ENCODE measurements around the gene USP48.
A peak's percentile ranks its signal among the peaks of the same experiment; 100 is the strongest.
"Not testable (repeated sequence)": the region's sequence is repeated elsewhere in the genome, so short reads cannot be mapped to it uniquely, and the experiment has no call there.

The USP48 gene

DNA sequence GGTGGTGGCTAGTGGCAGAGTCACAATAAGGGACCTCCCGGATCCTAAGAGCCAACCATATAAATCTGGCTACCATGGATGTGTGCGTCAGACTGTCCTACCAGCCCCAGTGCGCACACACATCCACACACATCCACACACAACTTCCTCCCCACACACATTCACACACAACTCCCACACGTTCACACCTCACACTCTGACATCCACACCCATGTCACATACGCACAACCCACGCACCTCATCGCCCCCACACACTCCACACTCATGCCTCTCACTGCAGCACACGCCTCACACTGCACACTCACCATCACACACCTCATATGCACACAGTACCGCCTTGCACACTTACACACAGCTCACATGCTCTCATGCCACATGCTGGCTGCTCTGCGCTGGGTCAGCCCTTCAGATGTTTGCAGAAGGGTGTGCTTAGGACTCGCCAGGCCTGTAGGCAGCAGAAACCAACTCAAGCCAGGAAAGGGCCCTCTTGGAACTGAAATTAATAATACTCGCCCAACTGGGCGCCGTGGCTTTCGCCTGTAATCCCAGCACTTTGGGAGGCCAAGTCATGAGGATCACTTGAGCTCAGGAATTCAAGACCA is 32.1 kb upstream of the USP48 start:
- DNase-seq (ENCODE audit: low spot score) = no peak

DNA sequence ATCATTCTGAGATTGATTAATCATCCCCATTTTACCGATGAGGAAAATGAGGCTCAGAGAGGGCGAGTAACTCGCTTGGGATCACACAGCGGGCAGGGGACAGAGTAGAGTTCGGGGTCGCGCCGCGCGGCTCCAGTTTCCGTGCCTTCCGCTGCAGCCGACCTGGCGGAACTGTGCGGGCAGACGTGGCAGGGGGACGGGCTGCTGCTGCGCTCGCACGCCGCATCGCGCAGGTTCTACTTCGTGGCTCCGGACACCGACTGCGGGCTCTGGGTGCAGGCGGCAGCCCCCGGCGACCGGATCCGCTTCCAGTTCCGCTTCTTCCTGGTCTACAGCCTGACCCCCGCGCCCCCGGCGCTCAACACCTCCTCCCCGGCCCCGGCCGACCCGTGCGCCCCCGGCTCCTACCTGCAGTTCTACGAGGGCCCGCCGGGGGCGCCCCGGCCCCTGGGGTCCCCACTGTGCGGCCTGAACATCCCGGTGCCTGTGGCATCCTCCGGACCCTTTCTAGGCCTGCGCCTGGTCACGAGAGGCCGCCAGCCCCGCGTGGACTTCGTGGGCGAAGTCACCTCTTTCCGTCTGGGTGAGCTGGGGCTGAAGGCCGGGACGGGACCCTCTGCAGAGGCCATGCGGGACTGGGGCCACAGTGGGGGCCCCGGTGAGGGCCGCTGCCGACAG is 31.4 kb upstream of the USP48 start:
- peak; percentile 52 for DNase-seq (ENCODE audit: low spot score)

DNA sequence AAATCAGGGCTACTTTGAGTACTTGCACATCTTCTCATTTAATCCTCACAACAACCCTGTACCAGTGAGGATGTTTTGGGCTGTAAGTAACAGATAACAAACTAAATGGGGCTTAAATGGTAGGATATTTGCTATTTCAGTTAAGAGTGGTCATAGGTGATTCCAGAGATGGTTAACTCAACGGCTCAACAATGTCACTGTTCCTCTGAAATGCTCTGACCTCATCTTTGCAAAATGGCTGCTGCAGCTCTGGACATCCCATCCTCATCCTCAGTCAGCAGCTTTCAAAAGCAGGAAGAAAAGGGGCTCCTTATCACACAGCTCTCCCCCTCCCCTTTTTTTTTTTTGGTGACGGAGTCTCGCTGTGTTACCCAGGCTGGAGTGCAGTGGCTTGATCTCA is 30.6 kb upstream of the USP48 start:
- DNase-seq (ENCODE audit: low spot score) = no peak

DNA sequence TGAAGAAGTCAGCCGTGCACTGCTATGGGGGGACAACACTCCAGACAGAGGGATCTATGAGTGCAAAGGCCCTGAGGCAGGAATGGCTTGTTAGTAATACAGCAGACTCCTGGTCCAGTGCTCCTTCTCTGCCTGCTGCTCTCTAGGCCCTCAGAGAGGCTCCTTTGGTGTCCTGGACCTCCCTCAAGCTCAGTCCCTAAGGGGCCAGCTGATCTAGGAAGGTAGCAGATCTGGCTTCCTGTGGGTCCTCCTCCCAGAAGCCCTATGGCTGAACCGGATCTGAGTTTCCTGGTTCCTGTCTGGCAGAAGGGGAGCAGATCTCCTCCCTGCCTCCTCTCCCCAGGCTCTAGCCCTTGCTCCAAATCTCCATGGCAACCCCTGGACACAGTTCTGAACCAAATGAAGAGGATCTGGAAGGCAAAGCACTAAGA is 28.9 kb upstream of the USP48 start, which contains the start of gene LDLRAD2:
LDLRAD2 (plus strand) TSS at position 391 of the 431 bp plus-strand sequence. CDS start 187 bp downstream, outside the sequence.
- DNase-seq (ENCODE audit: low spot score) = no peak

DNA sequence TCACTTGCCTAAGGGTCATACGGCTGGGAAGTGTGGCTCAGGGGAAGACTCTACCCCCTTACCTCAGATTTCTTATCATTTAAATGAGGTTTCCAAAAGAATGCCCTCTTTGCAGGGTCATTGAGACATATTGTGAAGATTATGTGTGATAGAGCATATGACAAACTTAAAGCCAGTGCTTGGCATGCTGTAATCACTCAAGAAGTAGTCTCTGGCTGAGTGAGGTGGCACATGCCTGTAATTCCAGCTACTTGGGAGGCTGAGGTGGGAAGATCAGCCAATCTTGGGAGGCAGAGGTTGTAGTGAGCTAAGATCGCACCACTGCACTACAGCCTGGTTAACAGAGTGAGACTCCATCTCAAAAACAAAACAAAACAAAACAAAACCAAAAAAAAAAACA is 21.6 kb upstream of the USP48 start:
- DNase-seq (ENCODE audit: low spot score) = no peak

DNA sequence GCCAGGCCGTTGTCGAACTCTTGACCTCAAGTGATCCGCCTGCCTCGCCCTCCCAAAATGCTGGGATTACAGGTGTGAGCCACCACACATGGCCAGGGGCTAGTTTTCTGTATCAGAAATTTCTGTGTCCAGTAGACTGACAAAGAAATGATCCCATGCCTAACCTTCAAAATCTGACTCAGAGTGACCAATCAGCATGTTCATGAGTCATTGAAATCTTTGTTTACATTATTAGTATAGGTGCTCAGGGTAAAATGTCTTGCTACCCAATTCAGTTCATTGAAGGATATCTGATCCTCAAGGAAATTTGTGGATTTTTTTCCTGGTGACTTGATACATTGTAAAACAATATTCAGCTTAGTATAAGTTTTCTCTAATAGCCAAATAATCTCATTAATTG is 18.2 kb upstream of the USP48 start:
- DNase-seq (ENCODE audit: low spot score) = no peak

DNA sequence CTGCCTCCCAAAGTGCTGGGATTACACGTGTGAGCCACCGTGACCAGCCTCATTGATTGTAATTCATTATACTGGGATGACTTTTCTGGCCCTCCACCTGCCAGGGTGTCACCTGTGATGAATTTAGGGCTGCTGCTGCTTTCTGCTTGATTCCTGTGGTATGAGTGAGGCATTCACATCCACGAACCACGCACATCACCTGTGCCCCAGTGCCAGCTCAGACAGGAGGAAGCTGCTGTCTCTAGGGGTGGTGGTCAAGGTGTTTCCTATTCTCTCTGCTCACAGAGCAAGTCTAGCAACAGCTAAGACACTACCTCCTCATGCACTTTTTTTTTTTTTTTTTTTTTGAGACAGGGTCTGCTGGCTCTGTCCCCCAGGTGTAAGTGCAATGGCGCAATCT is 16.8 kb upstream of the USP48 start:
- no peak for DNase-seq (ENCODE audit: low spot score)

DNA sequence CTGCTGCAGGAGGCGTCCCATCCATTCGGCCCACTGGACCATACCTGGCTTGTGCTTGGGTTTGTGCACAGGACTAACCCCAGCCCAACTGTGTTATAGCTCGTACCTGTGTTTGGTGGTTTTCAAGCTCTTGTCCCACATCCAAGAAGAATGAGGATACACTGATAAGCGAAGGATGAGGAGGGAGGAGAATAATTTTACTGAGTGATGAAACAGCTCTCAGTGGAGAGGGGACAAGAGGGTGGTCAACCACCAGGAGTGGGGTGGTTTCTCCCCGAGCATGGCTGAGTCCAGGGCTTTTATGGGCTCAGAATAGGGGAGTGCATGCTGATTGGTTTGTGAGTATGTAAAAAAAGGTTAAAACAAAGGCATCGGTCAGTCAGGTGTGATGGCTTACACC is 12.1 kb upstream of the USP48 start:
- no peak for DNase-seq (ENCODE audit: low spot score)

DNA sequence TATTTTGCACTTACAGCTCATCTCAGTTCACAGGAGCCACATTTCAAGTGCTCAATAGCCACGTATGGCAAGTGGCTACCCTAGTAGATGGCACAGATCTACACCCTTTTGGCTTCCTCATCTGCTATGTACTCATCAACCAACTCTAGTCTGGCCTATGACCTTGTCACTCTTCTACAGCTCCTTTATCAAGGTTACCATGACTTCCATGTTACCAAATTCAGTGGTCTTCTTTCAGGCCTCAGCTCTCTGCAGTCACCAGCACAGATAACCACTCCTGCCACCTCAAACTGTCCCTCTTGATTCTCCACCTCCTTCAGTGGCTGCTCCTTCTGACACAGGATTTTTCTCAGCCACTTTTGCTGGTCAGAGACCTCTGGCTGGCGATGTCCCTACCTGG is 11.7 kb upstream of the USP48 start:
- no peak for DNase-seq (ENCODE audit: low spot score)

DNA sequence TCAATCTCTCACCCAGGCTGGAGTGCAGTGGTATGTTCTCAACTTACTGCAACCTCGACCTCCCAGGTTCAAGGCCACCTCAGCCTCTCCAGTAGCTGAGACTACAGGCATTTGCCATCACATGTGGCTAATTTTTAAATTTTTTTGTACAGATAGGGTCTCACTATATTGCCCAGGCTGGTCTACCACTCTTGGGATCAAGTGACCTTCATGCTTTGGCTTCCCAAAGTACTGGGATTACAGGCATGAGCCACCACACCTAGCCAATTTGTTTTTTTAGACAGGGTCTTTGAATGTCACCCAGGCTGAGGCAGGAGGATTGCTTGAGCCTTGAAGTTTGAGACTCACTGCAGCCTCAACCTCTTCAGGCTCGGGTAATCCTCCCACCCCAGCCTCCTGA is 10.2 kb upstream of the USP48 start:
- DNase-seq (ENCODE audit: low spot score) = no peak

DNA sequence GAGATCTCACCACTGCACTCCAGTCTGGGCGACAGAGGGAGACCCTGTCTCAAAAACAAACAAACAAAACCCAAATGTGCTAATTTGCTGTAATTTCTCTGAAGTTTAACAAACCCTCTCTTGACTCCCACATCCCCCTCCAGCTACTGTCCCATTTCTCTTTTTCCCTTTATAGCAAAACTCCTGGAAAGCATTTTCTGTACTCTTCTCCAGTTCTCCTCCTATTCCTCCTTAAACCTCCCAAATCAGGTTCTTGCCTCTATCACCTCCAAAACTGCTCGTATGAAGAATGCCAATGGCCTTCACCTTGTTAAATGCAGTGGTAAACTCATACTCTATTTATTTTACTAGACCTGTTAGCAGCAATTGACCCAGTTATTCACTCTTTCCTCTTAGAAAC is 3.7 kb upstream of the USP48 start:
- no peak for DNase-seq (ENCODE audit: low spot score)

DNA sequence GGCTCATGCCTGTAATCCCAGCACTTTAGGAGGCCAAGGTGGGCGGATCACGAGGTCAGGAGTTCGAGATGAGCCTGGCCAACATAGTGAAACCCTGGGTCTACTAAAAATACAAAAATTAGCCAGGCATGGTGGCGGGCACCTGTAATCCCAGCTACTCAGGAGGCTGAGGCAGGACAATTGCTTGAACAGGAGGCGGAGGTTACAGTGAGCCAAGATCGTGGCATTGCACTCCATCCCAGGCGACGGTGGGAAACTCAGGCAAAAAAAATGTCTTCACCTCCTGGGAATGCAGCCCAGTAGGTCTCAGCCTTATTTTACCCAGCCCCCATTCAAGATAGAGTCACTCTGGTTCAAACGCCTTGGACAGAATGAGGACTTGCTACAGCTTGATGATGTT is 2.8 kb upstream of the USP48 start:
- DNase-seq (ENCODE audit: low spot score) = not testable (repeated sequence)

DNA sequence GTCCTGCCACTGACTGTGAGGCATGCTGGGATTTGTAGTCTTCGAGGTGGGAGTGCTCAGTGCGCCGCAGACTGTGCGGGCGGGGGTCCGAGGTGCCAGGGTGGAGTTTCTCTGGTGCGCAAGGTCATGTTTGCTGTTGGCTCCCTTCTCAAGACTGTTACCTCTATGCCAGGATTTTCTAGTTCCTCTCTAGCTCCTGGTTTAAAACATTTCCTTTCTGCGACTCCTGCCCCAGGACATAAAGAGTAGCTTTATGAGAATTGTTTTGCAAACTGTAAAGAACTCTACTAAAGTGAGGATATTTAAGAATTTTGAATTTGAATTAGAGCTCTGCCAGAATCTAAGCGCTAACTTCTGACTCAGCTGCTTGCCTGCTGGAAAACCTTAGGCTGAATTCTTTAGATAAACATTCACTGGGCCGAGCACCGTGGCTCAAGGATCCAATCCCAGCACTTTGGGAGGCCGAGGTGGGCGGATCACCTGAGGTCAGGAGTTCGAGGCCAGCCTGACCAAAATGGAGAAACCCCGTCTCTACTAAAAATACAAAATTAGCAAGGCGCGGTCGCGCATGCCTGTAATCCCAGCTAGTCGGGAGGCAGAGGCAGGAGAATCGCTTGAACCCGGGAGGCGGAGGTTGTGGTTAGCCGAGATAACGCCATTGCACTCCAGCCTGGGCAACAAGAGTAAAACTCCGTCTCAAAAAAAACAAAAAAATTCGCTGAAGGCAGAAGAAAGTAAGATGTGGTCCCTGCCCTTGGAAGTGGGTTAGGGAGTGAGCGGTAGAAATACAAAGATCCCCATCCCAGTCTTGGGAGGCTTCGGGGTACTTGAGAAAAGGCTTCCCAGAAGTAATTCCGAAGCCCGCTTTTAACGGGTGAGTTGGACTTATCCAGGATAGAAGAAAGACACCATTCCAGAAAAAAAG is 992 bp upstream of the USP48 start:
- DNase-seq (ENCODE audit: low spot score) = peak; percentile 91

DNA sequence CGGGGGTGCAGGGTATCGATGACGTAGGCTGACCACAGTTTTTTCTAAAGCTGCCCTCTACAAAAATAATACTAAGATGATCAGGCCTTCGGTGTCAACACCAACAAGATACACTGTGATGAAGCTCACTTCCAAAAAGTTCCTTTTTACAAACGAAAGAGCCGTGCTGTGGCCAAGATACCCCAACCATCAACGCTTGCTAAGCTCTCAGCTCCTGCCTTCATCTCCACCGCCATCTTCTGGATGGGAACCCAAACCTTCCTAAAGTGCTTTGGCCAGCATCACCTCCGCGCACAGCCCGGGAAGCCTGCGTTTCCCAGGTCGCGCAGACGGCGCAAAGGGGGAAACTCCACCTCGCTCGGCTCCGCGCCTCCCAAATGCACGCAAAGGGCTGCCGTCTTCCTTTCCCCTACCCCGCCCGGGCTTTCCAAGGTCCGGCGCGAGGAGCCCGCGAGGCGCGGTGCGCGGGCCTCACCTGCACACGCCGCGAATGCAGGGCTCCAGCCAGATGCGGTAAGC is 541 bp downstream of the USP48 start:
- DNase-seq (ENCODE audit: low spot score) = peak; percentile 57

DNA sequence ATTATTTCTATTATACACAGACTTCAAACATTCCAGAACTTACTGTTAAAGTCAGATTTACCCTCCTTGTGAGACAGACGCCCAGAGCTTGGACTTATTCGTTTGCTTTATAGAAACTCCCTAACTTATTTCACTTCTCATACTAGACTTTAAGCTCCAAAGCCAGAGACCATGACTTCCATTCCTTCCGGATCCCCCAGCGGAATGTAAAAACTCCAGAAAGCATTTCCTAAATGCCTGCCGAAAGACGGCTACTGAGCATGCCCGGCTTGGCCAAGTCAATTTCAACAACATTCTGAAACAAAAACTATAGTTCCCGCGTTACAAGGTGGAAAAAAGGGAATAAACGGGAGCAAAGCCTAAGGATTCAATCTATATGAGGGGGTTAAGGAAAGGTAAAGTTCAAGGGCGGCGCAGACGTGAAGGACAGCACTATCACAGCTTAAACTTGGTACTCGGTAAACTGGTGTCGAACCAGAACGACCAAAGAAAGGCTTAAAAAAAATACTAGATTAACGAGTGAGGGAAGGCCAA is 1.1 kb downstream of the USP48 start:
- DNase-seq (ENCODE audit: low spot score) = no peak

DNA sequence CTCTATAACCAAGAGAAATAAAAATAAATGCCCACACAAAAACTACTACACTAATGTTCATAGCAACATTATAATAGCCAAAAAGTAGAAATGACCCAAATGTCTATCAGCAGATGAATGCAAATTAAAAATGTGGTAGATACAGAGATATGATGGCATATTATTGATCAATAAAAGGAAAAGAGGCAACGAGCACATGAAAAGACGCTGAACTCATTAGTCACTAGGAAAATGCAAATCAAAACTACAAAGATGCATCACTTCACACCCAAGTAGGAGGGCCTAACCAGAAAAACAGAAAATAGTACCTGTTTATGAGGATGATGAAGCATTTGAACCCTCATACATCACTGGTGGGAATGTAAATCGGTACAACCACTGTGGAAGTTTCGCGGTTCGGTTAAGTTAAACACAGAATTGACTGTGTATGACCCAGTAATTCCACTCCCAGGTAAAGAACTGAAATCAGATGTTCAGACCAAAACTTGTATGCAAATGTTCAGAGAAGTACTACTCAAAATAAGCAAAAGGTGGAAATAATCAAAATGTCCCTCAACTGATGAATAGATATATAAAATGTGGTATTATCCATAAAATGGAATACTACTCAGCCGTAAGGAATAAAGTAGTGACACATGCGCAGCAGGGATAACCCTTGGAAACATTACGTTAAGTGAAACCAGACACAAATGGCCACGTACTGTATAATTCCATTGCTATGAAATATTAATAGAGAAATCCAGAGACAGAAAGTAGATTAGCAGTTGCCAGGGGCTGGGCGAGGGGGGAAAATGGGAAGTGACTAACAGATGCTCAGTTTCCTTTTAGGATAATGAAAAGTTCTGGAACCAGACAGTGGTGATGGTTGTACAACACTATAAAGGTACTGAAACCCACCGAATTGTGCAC is 3.1 kb downstream of the USP48 start:
- DNase-seq (ENCODE audit: low spot score) = no peak

DNA sequence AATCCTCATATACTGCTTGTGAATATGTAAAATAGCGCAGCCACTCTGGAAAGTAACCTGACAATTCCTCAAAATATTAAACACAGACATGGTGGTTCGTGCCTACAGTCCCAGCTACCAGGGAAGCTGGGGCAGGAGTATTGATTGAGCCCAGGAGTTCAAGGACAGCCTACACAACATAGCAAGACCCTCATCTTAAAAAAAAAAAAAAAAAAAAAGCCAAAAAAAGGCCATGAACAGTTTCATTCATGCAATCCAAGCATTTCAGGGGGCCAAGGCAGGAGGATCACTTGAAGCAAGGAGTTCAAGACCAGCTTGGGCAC is 4.6 kb downstream of the USP48 start:
- no peak for DNase-seq (ENCODE audit: low spot score)

DNA sequence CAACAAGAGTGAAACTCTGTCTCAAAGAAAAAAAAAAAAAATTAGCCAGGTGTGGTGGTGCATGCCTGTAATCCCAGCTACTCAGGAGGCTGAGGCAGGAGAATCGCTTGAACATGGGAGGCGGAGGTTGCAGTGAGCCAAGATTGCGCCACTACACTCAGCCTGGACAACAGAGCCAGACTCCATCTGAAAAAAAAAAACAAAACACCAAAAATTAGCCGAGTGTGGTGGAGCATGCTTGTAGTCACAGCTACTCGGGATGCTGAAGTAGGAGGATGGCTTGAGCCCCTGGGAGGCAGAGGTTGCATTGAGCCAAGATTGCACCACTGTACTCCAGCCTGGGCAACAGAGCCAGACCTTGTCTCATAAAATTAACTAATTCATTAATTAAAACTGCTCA is 6.0 kb downstream of the USP48 start:
- DNase-seq (ENCODE audit: low spot score) = not testable (repeated sequence)

DNA sequence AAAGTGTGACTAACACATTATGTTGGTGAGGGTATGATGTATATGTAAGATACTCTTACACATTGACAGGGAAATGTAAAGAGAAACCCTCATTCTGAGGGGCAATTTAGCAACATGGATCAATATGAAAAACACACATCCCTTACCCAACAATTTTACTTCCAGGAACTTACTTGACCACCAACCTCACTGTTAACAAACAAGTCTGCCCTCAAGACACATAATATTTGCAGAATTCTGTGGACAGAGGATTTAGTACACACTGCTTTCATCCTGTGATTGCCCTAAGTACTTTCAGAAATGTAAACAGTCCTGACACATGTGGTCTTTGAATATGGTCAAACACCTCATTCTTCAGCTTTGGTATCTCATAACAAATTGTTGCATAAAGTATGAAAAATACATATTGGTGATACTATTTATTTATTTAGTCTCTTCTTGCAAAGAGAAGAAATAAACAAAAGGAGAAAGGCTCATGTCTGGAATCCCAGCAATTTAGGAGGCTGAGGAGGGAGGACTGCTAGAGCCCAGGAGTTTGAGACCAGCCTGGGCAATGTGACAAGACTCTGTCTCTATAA is 6.9 kb downstream of the USP48 start:
- no peak for DNase-seq (ENCODE audit: low spot score)

DNA sequence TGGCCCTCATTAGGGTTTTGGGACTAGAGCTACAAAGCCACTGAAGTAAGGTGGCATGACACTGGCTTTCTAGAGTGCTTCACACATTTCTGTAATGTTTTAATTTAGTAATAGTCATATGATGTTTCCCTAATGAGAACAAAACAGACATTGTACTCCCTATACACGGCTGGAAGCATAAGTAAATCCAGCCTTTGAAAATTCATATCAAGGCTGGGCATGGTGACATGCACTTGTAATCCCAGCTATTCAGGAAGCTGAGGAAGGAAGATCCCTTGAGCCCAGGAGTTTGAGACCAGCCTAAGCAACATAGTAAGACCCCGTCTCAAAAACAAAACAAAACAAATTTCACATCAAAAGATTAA is 7.4 kb downstream of the USP48 start:
- no peak for DNase-seq (ENCODE audit: low spot score)

DNA sequence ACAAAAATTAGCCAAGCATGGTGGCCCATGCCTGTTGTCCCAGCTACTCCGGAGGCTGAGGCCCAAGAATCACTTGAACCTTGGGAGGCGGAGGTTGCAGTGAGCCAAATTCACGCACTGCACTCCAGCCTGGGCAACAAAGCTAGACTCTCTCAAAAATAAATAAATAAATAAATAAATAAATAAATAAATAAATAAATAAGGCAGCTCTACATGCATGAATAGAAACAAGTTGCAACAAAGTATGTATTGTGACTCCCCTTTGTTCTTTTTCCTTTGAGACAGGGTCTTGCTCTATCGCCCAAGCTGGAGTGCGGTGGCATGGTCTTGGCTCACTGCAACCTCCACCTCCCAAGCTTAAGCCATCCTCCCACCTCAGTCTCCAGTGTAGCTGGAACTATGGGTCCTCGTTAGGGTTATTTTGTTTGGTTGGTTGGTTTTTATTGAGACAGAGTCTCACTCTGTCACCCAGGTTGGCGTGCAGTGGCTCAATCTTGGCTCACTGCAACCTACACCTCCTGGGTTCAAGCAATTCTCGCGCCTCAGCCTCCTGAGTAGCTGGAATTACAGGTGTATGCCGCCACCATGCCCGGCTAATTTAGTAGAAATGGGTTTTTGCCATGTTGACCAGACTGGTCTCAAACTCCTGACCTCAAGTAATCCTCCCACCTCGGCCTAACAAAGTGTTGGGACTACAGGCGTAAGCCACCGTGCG is 8.0 kb downstream of the USP48 start:
- no peak for DNase-seq (ENCODE audit: low spot score)
